ENCODE results near the gene ZBTB17.

The ZBTB17 gene

DNA sequence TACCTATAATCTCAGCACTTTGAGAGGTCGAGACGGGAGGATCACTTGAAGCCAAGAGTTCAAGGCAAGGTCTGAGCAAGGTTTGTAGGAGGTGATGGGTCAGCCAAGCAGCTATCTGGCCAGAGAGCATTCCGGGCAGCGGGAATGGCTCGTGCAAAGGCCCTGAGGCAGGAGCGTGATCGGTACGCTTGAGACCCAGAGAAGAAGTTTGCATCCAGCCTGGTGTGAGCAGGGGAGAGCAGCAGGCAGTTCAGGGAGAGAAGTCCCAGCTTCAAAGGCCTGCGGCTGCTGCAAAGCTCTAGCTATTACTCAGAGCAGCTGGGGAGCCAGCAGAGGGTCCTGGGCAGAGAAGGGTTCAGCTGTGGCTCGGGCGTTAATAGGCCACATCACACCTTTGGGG, 23.0 kb upstream of the ZBTB17 start:
- Histone ChIP-seq H3K4me3 (ENCODE audit: low read depth in 1 of 5, low read length in 5 of 5) (no peak overlapping the region), H3K27me3 (ENCODE audit: control insufficient read depth in 5 of 5, insufficient read depth in 4 of 5, low read length in 5 of 5) (no peaks in the 10 kb centered on the region), H3K4me1 (ENCODE audit: control insufficient read depth in 5 of 5, insufficient read depth in 5 of 5, low read length in 5 of 5) (no peaks in the 10 kb centered on the region), H3K9ac (ENCODE audit: low read length in 5 of 5) (no peak overlapping the region), H3K27ac (ENCODE audit: low read depth, low read length) (no peak overlapping the region), H3K36me3 (ENCODE audit: control insufficient read depth in 5 of 5, insufficient read depth in 5 of 5, low read length in 5 of 5) (no peaks in the 10 kb centered on the region), H3K9me3 (ENCODE audit: control insufficient read depth in 5 of 5, low read length in 5 of 5) (no peaks in the 10 kb centered on the region)

DNA sequence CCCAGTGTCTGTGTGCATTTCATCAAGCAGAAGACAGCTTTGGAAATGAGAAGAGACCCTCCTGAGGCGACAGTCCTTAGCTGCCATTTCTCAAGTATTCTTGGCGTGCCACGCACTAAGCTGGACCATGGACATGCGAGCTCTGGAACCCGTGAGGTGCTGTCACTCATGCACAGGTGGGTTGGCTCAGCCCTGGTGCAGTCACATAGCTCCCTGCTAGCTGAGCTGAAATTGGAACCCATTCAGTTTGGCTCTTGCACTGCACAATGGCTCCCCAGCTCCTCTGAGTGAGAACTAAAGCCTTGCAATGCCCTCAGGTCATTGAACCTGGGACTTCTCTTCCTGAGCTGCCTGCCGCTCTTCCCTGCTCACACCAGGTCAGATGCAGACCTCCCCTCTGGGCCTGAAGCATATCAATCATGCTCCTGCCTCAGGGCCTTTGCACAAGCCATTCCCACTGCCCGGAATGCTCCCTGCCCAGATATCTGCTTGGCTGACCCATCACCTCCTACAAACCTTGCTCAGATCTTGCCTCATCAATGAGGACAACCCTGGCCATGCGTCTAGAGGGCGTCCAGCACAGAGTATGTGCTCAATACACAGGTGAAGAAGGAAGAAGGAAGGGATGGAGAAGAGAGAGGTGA, 21.9 kb upstream of the ZBTB17 start:
- H3K4me1 ChIP-seq (ENCODE audit: control insufficient read depth in 5 of 5, insufficient read depth in 5 of 5, low read length in 5 of 5): no peaks in the 10 kb centered on the region
- H3K27me3 ChIP-seq (ENCODE audit: control insufficient read depth in 5 of 5, insufficient read depth in 4 of 5, low read length in 5 of 5): no peaks in the 10 kb centered on the region
- no peaks in the 10 kb centered on the region for H3K9me3 ChIP-seq (ENCODE audit: control insufficient read depth in 5 of 5, low read length in 5 of 5)
- H3K36me3 ChIP-seq (ENCODE audit: control insufficient read depth in 5 of 5, insufficient read depth in 5 of 5, low read length in 5 of 5): no peaks in the 10 kb centered on the region
- no peak overlapping the region for H3K27ac ChIP-seq (ENCODE audit: low read depth, low read length)
- H3K4me3 ChIP-seq (ENCODE audit: low read depth in 1 of 5, low read length in 5 of 5): no peak overlapping the region
- no peak overlapping the region for H3K9ac ChIP-seq (ENCODE audit: low read length in 5 of 5)

DNA sequence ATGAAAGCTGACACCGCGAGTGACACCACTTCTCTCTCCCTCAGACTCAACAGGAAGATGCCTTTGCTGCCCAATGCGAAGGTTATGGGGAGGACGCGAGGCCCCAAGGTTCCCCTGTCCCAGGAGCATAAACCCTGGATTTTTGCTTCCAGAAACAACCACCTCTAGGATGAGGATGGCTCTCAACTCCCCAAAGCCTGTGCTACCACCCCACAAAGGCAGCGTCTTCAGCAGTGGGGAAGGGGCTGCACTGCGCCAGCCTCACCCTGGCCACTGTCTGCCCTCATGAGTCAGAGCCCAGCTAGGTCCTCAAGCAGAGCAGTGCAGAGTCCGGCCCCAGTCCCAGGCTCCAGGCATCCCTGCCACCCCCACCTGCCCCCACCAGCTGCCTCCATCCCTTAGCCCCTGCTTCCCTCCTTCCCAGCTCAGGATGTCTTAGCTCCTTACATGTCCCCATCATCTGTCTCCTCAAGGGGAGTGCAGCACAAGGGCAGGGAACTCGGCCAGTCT, 21.2 kb upstream of the ZBTB17 start:
- no peak overlapping the region for H3K27ac ChIP-seq (ENCODE audit: low read depth, low read length)
- H3K9ac ChIP-seq (ENCODE audit: low read length in 5 of 5): no peak overlapping the region
- no peak overlapping the region for H3K4me3 ChIP-seq (ENCODE audit: low read depth in 1 of 5, low read length in 5 of 5)
- no peaks in the 10 kb centered on the region for H3K4me1 ChIP-seq (ENCODE audit: control insufficient read depth in 5 of 5, insufficient read depth in 5 of 5, low read length in 5 of 5)
- H3K9me3 ChIP-seq (ENCODE audit: control insufficient read depth in 5 of 5, low read length in 5 of 5): no peaks in the 10 kb centered on the region
- H3K27me3 ChIP-seq (ENCODE audit: control insufficient read depth in 5 of 5, insufficient read depth in 4 of 5, low read length in 5 of 5): no peaks in the 10 kb centered on the region
- H3K36me3 ChIP-seq (ENCODE audit: control insufficient read depth in 5 of 5, insufficient read depth in 5 of 5, low read length in 5 of 5): no peaks in the 10 kb centered on the region

DNA sequence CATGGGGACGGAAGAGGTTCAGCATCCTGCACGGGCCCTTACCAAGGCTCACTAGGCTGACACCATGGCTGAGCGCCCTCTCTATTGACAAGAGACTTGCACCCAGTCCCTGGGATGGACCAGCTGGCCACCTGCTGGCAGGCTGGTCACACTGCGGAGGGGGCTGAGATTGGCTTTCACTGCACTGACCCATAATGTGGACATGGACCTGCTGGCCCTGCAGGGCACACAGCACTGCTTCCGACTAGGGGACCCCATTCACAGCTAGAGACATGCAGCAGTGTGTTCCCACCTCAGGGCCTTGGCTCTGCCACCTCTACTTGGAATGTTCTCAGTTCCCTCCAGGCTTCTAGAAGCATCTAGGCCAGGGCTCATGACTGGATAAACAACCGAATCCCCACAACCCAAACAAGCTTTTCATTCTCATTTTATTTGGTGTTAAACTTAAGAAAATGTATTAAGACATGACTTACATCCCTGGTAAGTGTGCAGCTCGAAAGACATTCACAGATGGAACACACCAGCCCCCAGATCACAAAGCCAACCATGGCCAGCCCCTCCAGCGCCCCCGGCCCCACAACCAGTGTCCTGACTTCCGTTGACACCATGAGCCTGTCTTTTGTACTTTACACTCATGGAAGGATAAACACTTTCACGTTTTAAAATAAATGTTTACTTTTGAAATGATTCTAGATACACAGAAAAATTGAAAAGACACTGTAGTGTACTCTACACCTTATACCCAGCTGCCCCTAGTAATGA, 18.9 kb upstream of the ZBTB17 start:
- H3K4me3 ChIP-seq (ENCODE audit: low read depth in 1 of 5, low read length in 5 of 5): no peak overlapping the region
- H3K4me1 ChIP-seq (ENCODE audit: control insufficient read depth in 5 of 5, insufficient read depth in 5 of 5, low read length in 5 of 5): no peaks in the 10 kb centered on the region
- no peaks in the 10 kb centered on the region for H3K9me3 ChIP-seq (ENCODE audit: control insufficient read depth in 5 of 5, low read length in 5 of 5)
- H3K9ac ChIP-seq (ENCODE audit: low read length in 5 of 5): no peak overlapping the region
- no peaks in the 10 kb centered on the region for H3K27me3 ChIP-seq (ENCODE audit: control insufficient read depth in 5 of 5, insufficient read depth in 4 of 5, low read length in 5 of 5)
- no peak overlapping the region for H3K27ac ChIP-seq (ENCODE audit: low read depth, low read length)
- H3K36me3 ChIP-seq (ENCODE audit: control insufficient read depth in 5 of 5, insufficient read depth in 5 of 5, low read length in 5 of 5): no peaks in the 10 kb centered on the region

DNA sequence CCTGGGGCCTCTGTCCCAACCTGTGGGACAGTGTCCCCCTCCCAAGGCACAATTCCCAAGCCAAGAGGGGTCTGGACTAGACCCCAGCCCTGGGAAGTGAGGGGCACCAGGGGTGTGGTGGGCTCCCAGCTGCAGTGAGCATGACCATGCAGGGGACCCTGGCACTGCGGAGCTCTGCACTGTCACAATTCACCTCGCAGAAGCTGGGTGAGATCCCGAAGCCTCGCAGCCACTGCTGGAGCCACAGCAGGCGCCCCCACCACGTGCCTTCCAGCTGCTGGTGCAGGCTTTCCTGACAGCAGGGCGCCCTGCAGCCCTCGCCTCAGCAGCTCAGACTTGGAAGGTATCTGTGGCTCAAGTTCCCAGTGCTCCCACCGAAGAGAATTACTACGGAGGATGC, 18.2 kb upstream of the ZBTB17 start:
- no peak overlapping the region for H3K9ac ChIP-seq (ENCODE audit: low read length in 5 of 5)
- no peaks in the 10 kb centered on the region for H3K36me3 ChIP-seq (ENCODE audit: control insufficient read depth in 5 of 5, insufficient read depth in 5 of 5, low read length in 5 of 5)
- H3K4me1 ChIP-seq (ENCODE audit: control insufficient read depth in 5 of 5, insufficient read depth in 5 of 5, low read length in 5 of 5): no peaks in the 10 kb centered on the region
- H3K27me3 ChIP-seq (ENCODE audit: control insufficient read depth in 5 of 5, insufficient read depth in 4 of 5, low read length in 5 of 5): no peaks in the 10 kb centered on the region
- H3K4me3 ChIP-seq (ENCODE audit: low read depth in 1 of 5, low read length in 5 of 5): no peak overlapping the region
- no peak overlapping the region for H3K27ac ChIP-seq (ENCODE audit: low read depth, low read length)
- H3K9me3 ChIP-seq (ENCODE audit: control insufficient read depth in 5 of 5, low read length in 5 of 5): no peaks in the 10 kb centered on the region

DNA sequence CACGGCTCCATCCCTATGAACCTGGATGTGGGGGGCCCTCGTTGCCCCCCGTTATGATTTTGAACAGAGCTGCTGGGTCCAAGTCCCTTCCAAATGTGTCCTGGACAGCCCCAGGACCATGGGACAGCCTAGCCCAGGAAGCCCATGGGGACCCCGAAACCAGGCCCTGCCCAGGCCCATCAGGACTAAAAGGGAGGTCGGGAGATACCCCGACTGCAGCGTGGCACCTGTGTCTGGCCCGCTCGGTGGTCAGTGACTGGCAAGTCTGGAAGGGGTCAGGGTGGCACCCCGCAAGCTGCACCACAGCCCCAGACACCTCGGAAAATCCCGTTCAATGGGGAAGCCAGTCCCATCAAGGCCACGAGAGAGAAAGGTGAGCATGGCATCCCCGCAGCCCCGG, 17.8 kb upstream of the ZBTB17 start:
- no peak overlapping the region for H3K9ac ChIP-seq (ENCODE audit: low read length in 5 of 5)
- no peaks in the 10 kb centered on the region for H3K36me3 ChIP-seq (ENCODE audit: control insufficient read depth in 5 of 5, insufficient read depth in 5 of 5, low read length in 5 of 5)
- H3K9me3 ChIP-seq (ENCODE audit: control insufficient read depth in 5 of 5, low read length in 5 of 5): no peaks in the 10 kb centered on the region
- no peak overlapping the region for H3K4me3 ChIP-seq (ENCODE audit: low read depth in 1 of 5, low read length in 5 of 5)
- no peak overlapping the region for H3K27ac ChIP-seq (ENCODE audit: low read depth, low read length)
- H3K4me1 ChIP-seq (ENCODE audit: control insufficient read depth in 5 of 5, insufficient read depth in 5 of 5, low read length in 5 of 5): no peaks in the 10 kb centered on the region
- no peaks in the 10 kb centered on the region for H3K27me3 ChIP-seq (ENCODE audit: control insufficient read depth in 5 of 5, insufficient read depth in 4 of 5, low read length in 5 of 5)

DNA sequence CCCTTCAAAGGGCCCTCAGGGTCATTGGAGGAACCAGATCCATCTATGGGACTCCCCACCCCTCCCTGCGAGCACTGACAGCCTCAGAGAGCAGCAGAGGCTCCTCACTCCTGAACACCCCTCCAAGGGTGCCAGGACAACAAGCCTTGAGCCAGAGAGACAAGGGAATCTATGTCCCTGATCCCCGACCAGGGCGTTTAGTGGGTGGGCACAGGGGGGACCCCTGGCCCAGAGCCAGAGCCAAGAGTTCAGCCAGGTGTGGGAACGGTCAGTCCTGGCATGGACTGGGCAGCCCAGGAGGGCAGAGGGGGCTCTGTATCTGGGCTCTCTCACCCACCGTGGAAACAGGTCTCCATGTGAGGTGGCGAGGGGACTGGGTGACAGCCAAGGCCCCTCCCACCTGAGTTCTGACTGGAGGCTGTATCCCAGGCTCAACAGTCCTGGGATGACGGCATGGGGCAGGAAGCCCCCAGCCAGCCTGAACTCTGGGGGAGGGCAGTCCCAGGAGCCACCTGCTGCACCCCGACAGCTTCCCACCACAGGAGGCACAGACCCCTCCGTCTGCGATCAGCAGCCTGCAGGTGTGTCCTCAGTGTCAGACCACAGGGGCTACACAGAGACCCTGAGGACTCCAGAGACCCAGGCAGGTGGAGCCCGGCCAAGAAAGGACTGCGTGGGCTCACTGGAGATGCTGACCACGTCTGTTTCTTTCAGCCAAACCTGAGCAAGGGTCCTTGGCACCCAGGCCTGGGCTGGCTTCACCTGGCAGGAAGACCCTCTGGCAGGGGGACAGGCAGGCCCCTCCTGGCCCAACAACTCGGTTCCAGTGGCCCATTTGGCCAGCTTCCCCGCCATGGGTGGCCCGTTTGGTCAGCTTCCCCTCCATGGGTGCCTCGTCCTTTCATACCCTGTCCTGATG, 16.9 kb upstream of the ZBTB17 start:
- H3K27me3 ChIP-seq (ENCODE audit: control insufficient read depth in 5 of 5, insufficient read depth in 4 of 5, low read length in 5 of 5): no peaks in the 10 kb centered on the region
- H3K4me3 ChIP-seq (ENCODE audit: low read depth in 1 of 5, low read length in 5 of 5): no peak overlapping the region
- H3K36me3 ChIP-seq (ENCODE audit: control insufficient read depth in 5 of 5, insufficient read depth in 5 of 5, low read length in 5 of 5): no peaks in the 10 kb centered on the region
- H3K27ac ChIP-seq (ENCODE audit: low read depth, low read length): no peak overlapping the region
- no peak overlapping the region for H3K9ac ChIP-seq (ENCODE audit: low read length in 5 of 5)
- H3K9me3 ChIP-seq (ENCODE audit: control insufficient read depth in 5 of 5, low read length in 5 of 5): no peaks in the 10 kb centered on the region
- H3K4me1 ChIP-seq (ENCODE audit: control insufficient read depth in 5 of 5, insufficient read depth in 5 of 5, low read length in 5 of 5): no peaks in the 10 kb centered on the region

DNA sequence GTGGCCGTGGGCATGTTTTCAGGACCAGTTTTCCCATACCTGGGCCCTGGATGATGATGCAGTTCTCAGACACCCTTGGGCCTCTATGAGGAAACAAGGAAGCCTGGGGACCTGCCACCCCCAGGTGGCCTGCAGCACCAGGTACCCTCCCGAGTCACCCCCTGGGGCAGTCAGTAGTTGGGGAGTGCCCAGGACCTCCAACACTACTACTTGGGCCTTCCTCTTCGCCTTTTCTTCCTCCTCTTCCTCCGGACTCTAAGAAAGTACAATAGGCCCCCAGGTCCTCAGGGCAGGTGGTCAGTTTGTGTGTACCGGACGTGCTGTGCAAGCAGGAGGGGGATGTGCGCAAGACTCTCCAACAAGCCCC, 16.3 kb upstream of the ZBTB17 start:
- H3K27ac ChIP-seq (ENCODE audit: low read depth, low read length): no peak overlapping the region
- H3K9me3 ChIP-seq (ENCODE audit: control insufficient read depth in 5 of 5, low read length in 5 of 5): no peaks in the 10 kb centered on the region
- no peaks in the 10 kb centered on the region for H3K27me3 ChIP-seq (ENCODE audit: control insufficient read depth in 5 of 5, insufficient read depth in 4 of 5, low read length in 5 of 5)
- no peak overlapping the region for H3K9ac ChIP-seq (ENCODE audit: low read length in 5 of 5)
- H3K4me1 ChIP-seq (ENCODE audit: control insufficient read depth in 5 of 5, insufficient read depth in 5 of 5, low read length in 5 of 5): no peaks in the 10 kb centered on the region
- H3K4me3 ChIP-seq (ENCODE audit: low read depth in 1 of 5, low read length in 5 of 5): no peak overlapping the region
- no peaks in the 10 kb centered on the region for H3K36me3 ChIP-seq (ENCODE audit: control insufficient read depth in 5 of 5, insufficient read depth in 5 of 5, low read length in 5 of 5)

DNA sequence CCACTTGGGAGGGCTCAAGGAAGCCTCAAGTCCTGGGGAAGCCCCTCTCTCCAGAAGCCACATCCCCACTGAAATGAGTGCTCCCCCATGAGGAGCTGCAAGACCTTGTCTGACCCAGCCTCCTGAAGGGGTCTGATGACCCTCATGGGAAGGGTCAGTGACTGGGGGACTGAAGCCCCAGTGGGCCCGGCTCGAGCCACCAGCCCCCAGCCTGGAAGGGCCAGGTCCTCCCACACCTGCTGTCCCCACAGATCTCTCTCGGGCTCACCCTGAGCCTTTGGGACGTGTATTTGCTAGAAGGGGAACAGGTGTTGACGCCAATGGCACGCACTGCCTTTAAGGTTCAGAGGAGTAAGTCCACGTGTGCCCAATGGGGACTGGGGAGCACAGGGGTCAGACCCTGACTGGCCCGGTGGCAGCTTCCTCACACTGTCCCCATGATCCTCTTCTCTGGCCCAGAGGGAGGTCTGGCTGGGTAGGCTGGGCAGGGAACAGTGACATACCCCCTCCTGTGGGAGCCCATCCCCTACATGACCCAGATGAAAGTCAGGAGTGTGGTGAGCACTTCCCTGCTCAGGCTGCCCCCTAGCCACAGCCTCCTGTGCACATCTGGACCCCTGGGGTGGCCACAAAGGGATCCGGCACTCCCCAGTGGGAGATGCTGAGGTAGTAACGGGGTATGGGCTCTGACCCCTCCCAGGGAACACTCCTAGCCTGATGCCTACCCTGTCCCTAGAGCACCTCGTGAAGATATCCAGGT, 15.7 kb upstream of the ZBTB17 start:
- no peaks in the 10 kb centered on the region for H3K9me3 ChIP-seq (ENCODE audit: control insufficient read depth in 5 of 5, low read length in 5 of 5)
- H3K27me3 ChIP-seq (ENCODE audit: control insufficient read depth in 5 of 5, insufficient read depth in 4 of 5, low read length in 5 of 5): no peaks in the 10 kb centered on the region
- no peak overlapping the region for H3K4me3 ChIP-seq (ENCODE audit: low read depth in 1 of 5, low read length in 5 of 5)
- H3K36me3 ChIP-seq (ENCODE audit: control insufficient read depth in 5 of 5, insufficient read depth in 5 of 5, low read length in 5 of 5): no peaks in the 10 kb centered on the region
- H3K27ac ChIP-seq (ENCODE audit: low read depth, low read length): no peak overlapping the region
- no peaks in the 10 kb centered on the region for H3K4me1 ChIP-seq (ENCODE audit: control insufficient read depth in 5 of 5, insufficient read depth in 5 of 5, low read length in 5 of 5)
- H3K9ac ChIP-seq (ENCODE audit: low read length in 5 of 5): no peak overlapping the region
